HS-5 (cell line): ENCODE data around the gene TRIP13.
"Not testable (repeated sequence)": the region's sequence is repeated elsewhere in the genome, so short reads cannot be mapped to it uniquely, and the experiment has no call there.

ENCODE experiments used
- DNase-seq: peaks from one replicate; pipeline ENCODE4 v3.0.0-alpha.2; 2012; ENCODE audit warnings: low read depth

Gene TRIP13

GRCh38 chr5:937151-937924 is 44.7 kb downstream of the TRIP13 start:
- no peak for DNase-seq

GRCh38 chr5:939368-939767 is 46.7 kb downstream of the TRIP13 start:
- no peak for DNase-seq

GRCh38 chr5:940741-941140 is 48.1 kb downstream of the TRIP13 start:
- DNase-seq = not testable (repeated sequence)

GRCh38 chr5:943201-943917 is 50.7 kb downstream of the TRIP13 start:
- no peak for DNase-seq

- no peak for DNase-seq
Observed at GRCh38 chr5:943918-944620, 51.4 kb downstream of the TRIP13 start.

GRCh38 chr5:944621-944927 is 51.9 kb downstream of the TRIP13 start:
- no peak for DNase-seq

- DNase-seq = no peak
Observed at GRCh38 chr5:944992-945685, 52.5 kb downstream of the TRIP13 start.

GRCh38 chr5:945691-946551 is 53.2 kb downstream of the TRIP13 start:
- DNase-seq = no peak

- no peak for DNase-seq
Observed at GRCh38 chr5:946720-947625, 54.3 kb downstream of the TRIP13 start.

- no peak for DNase-seq
Observed at GRCh38 chr5:947626-948471, 55.2 kb downstream of the TRIP13 start.

- DNase-seq = no peak
Observed at GRCh38 chr5:948472-949274, 56.0 kb downstream of the TRIP13 start.

- DNase-seq = no peak
Observed at GRCh38 chr5:949275-949543, 56.5 kb downstream of the TRIP13 start.

GRCh38 chr5:949815-950560 is 57.3 kb downstream of the TRIP13 start:
- no peak for DNase-seq

- DNase-seq = no peak
Observed at GRCh38 chr5:951940-952596, 59.4 kb downstream of the TRIP13 start.

GRCh38 chr5:952597-953271 is 60.0 kb downstream of the TRIP13 start:
- no peak for DNase-seq

- no peak for DNase-seq
Observed at GRCh38 chr5:953535-954449, 61.1 kb downstream of the TRIP13 start.
